HG03097 (cell line): ENCODE data around the gene PTPRN2.

Experiments used
- ATAC-seq: cut with Tn5 transposase; IDR thresholded peaks from one replicate; pipeline ENCODE4 v1.9.1; 2021; ENCODE audit not compliant: unreplicated experiment, low FRiP score

Gene PTPRN2

GRCh38 chr7:157775560-157776332 lies 811.9 kb downstream of the PTPRN2 start:
- no peak for ATAC-seq

GRCh38 chr7:157775021-157775559 lies 812.5 kb downstream of the PTPRN2 start:
- no peak for ATAC-seq

GRCh38 chr7:157774495-157774894 lies 813.1 kb downstream of the PTPRN2 start:
- ATAC-seq, result no peak

- no peak for ATAC-seq
Observed at GRCh38 chr7:157773361-157773760, 814.3 kb downstream of the PTPRN2 start.

GRCh38 chr7:157772486-157773130 lies 815.0 kb downstream of the PTPRN2 start:
- no peak for ATAC-seq

- ATAC-seq, result no peak
Observed at GRCh38 chr7:157771689-157772088, 815.9 kb downstream of the PTPRN2 start.

- ATAC-seq, result no peak
Observed at GRCh38 chr7:157770716-157771320, 816.8 kb downstream of the PTPRN2 start.

GRCh38 chr7:157769526-157770215 lies 818.0 kb downstream of the PTPRN2 start:
- no peak for ATAC-seq

GRCh38 chr7:157769086-157769485 lies 818.5 kb downstream of the PTPRN2 start:
- no peak for ATAC-seq

GRCh38 chr7:157768198-157768597 lies 819.4 kb downstream of the PTPRN2 start:
- no peak for ATAC-seq

GRCh38 chr7:157767506-157768197 lies 820.0 kb downstream of the PTPRN2 start:
- ATAC-seq, result no peak

- ATAC-seq, result no peak
Observed at GRCh38 chr7:157766098-157766497, 821.5 kb downstream of the PTPRN2 start.

- ATAC-seq, result no peak
Observed at GRCh38 chr7:157764946-157765537, 822.6 kb downstream of the PTPRN2 start.

- ATAC-seq, result no peak
Observed at GRCh38 chr7:157764193-157764592, 823.4 kb downstream of the PTPRN2 start.

GRCh38 chr7:157763279-157764000 lies 824.2 kb downstream of the PTPRN2 start:
- no peak for ATAC-seq

- ATAC-seq, result no peak
Observed at GRCh38 chr7:157762824-157763223, 824.8 kb downstream of the PTPRN2 start.

- ATAC-seq, result no peak
Observed at GRCh38 chr7:157760004-157760730, 827.5 kb downstream of the PTPRN2 start.

GRCh38 chr7:157759246-157759805 lies 828.3 kb downstream of the PTPRN2 start:
- no peak for ATAC-seq
